BLaER1 treated with 17β-estradiol and CSF1 and Interleukin-3, amounts not matched to agents 10 nM and 100 nM (cell line): ENCODE results near the gene MGAT4C.

Source experiments
- H3K27ac ChIP-seq, 11 experiments: shearing (Covaris generic); formaldehyde crosslinking; 2 replicates each; pipeline ENCODE4 v1.8.1; 2022
- H3K27me3 ChIP-seq, 11 experiments: shearing (Covaris generic); formaldehyde crosslinking; 2 replicates each; pipeline ENCODE4 v1.8.1; 2022
- H3K36me3 ChIP-seq, 11 experiments: shearing (Covaris generic); formaldehyde crosslinking; 2 replicates each; pipeline ENCODE4 v1.8.1; 2022
- H3K4me1 ChIP-seq, 10 experiments: shearing (Covaris generic); formaldehyde crosslinking; 2 replicates each; pipeline ENCODE4 v1.8.1; 2022
- H3K4me2 ChIP-seq, 11 experiments: shearing (Covaris generic); formaldehyde crosslinking; 2 replicates each; pipeline ENCODE4 v1.8.1; 2022
- H3K4me3 ChIP-seq, 10 experiments: shearing (Covaris generic); formaldehyde crosslinking; 2 replicates each; pipeline ENCODE4 v1.8.1; 2022
- H3K9ac ChIP-seq, 11 experiments: shearing (Covaris generic); formaldehyde crosslinking; 2 replicates each; pipeline ENCODE4 v1.8.1; 2022
- H3K9me3 ChIP-seq, 11 experiments: shearing (Covaris generic); formaldehyde crosslinking; replicated peaks in 1 of 11; 2 replicates each; pipeline ENCODE4 v1.8.1; 2022
- H4K20me1 ChIP-seq, 11 experiments: shearing (Covaris generic); formaldehyde crosslinking; 2 replicates each; pipeline ENCODE4 v1.8.1; 2022
- Cebpa-rat ChIP-seq, 11 experiments: shearing (Covaris generic); IDR thresholded peaks; 2 replicates each; pipeline ENCODE4 v1.8.1; 2022

The MGAT4C gene

GRCh38 chr12:85983601-85984000 lies 272.6 kb downstream of the MGAT4C start:
- Histone ChIP-seq H3K27me3 (no peaks in the 10 kb centered on the region), H3K4me3 (no peak overlapping the region), H4K20me1 (no peaks in the 10 kb centered on the region), H3K27ac (no peak overlapping the region), H3K36me3 (no peaks in the 10 kb centered on the region), H3K9ac (no peak overlapping the region), H3K4me2 (no peak overlapping the region), H3K4me1 (no peaks in the 10 kb centered on the region), H3K9me3 (no peaks in the 10 kb centered on the region)
- no peak for TF ChIP-seq Cebpa-rat (IDR thresholded peaks at IDR 0.05)

DNA sequence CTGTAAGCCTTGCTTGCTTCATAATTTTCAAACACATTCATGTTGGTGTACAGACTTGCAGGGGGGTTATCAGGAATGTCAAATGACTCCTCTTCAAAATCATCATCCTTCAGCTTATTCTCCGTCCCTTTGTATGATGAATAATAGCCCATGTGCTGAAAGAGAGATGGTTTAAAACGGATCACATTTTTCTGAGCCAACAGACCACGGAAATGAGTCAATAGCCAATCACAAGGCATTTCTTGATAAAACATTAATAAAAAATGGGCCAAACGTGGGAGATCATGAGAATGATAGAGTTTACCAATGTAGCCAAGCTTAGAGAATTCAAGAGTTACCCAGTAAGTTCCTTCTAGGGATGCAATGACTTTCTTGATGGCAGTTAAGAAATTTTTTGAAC lies 276.6 kb downstream of the MGAT4C start:
- Histone ChIP-seq H3K27ac (no peak overlapping the region), H3K4me3 (no peak overlapping the region), H3K27me3 (no peaks in the 10 kb centered on the region), H4K20me1 (no peaks in the 10 kb centered on the region), H3K4me1 (no peaks in the 10 kb centered on the region), H3K9me3 (no peaks in the 10 kb centered on the region), H3K36me3 (no peaks in the 10 kb centered on the region), H3K9ac (no peak overlapping the region), H3K4me2 (no peak overlapping the region)
- TF ChIP-seq Cebpa-rat (IDR thresholded peaks at IDR 0.05) = no peak

DNA sequence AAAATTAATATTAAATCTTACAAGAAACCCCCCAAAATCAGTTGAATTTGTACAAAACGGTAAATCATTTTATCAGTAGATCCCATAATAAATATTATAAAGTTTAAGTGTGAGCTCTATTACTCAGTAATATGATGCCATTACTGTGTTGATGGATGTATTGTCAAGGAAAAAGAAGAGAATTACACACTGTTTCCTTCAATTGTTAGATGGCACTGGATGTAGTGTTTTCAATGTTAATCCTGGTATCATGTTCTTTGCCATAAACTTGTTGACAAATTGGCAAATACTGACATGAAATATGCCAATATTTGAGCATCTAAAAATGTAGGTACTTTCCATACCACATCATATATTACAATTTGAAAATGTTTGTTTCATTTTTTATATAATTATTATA lies 280.5 kb downstream of the MGAT4C start:
- Histone ChIP-seq H3K27me3 (no peaks in the 10 kb centered on the region), H3K9ac (no peak overlapping the region), H3K9me3 (no peaks in the 10 kb centered on the region), H3K4me3 (no peak overlapping the region), H3K4me1 (no peaks in the 10 kb centered on the region), H4K20me1 (no peaks in the 10 kb centered on the region), H3K4me2 (no peak overlapping the region), H3K27ac (no peak overlapping the region), H3K36me3 (no peaks in the 10 kb centered on the region)
- TF ChIP-seq Cebpa-rat (IDR thresholded peaks at IDR 0.05) = no peak

DNA sequence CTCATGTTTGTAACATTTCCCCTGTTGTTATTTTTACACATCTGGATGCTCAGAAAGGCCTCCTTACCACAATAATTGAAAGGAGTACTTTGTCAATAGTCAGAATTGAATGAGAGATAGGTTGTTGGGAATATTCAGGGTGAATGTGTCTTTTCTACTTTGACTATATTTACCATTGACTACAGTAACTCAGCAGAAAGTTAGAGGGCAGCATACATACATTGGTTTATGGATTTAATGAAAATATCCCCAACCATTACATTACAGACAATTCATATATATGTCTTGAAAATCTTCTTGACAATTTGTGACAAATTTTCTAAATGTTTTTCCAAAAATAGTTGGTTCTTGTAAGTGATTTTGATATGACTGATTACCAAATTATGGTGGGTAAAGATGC lies 284.4 kb downstream of the MGAT4C start:
- Histone ChIP-seq H3K9ac (no peak overlapping the region), H3K27ac (no peak overlapping the region), H3K4me2 (no peak overlapping the region), H3K4me3 (no peak overlapping the region), H3K27me3 (no peaks in the 10 kb centered on the region), H3K36me3 (no peaks in the 10 kb centered on the region), H3K4me1 (no peaks in the 10 kb centered on the region), H4K20me1 (no peaks in the 10 kb centered on the region), H3K9me3 (no peaks in the 10 kb centered on the region)
- TF ChIP-seq Cebpa-rat (IDR thresholded peaks at IDR 0.05) = no peak

- Histone ChIP-seq H3K4me2 (no peak overlapping the region), H3K4me3 (no peak overlapping the region), H3K4me1 (no peaks in the 10 kb centered on the region), H3K36me3 (no peaks in the 10 kb centered on the region), H3K9me3 (no peaks in the 10 kb centered on the region), H4K20me1 (no peaks in the 10 kb centered on the region), H3K9ac (no peak overlapping the region), H3K27ac (no peak overlapping the region), H3K27me3 (no peaks in the 10 kb centered on the region)
- no peak for TF ChIP-seq Cebpa-rat (IDR thresholded peaks at IDR 0.05)
Measured at GRCh38 chr12:85968606-85969005, 287.6 kb downstream of the MGAT4C start.

DNA sequence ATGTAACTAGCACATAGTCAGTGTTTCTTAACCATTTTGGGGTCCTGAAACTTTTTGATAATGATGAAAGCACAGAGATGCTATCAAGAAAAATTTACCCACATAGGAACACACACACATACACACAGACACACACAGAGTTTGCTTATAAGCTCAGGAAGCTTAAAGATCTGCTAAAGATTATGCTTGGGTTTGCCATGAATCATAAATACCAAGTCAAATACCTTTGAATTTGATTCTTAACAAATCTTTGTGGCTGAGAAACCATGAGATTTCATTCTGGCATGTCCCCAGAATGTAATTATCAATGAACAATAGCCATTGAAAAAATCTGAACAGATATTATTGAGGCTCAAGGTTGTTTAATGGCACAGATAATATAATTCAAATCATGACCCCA lies 292.9 kb downstream of the MGAT4C start:
- H3K4me2 ChIP-seq = no peak overlapping the region
- no peak overlapping the region for H3K9ac ChIP-seq
- H4K20me1 ChIP-seq = no peaks in the 10 kb centered on the region
- H3K4me3 ChIP-seq = no peak overlapping the region
- H3K27me3 ChIP-seq = no peaks in the 10 kb centered on the region
- no peak overlapping the region for H3K27ac ChIP-seq
- no peak for TF ChIP-seq Cebpa-rat (IDR thresholded peaks at IDR 0.05)
- H3K9me3 ChIP-seq = no peaks in the 10 kb centered on the region
- no peaks in the 10 kb centered on the region for H3K4me1 ChIP-seq
- H3K36me3 ChIP-seq = no peaks in the 10 kb centered on the region

GRCh38 chr12:85956081-85956480 lies 300.1 kb downstream of the MGAT4C start:
- no peak for TF ChIP-seq Cebpa-rat (IDR thresholded peaks at IDR 0.05)
- H3K27me3 ChIP-seq = no peaks in the 10 kb centered on the region

GRCh38 chr12:85955127-85955526 lies 301.1 kb downstream of the MGAT4C start:
- no peak overlapping the region for H3K4me2 ChIP-seq
- H3K9me3 ChIP-seq = no peaks in the 10 kb centered on the region
- H3K9ac ChIP-seq = no peak overlapping the region
- H3K36me3 ChIP-seq = no peaks in the 10 kb centered on the region
- no peak overlapping the region for H3K4me3 ChIP-seq
- no peaks in the 10 kb centered on the region for H3K27me3 ChIP-seq
- no peak overlapping the region for H3K27ac ChIP-seq
- TF ChIP-seq Cebpa-rat (IDR thresholded peaks at IDR 0.05) = no peak
- no peaks in the 10 kb centered on the region for H4K20me1 ChIP-seq
- H3K4me1 ChIP-seq = no peaks in the 10 kb centered on the region

More at GRCh38 chr12:85956081-85956480, 300.1 kb downstream of the MGAT4C start:
- H3K4me1 ChIP-seq = no peaks in the 10 kb centered on the region
- no peaks in the 10 kb centered on the region for H3K9me3 ChIP-seq
- H3K9ac ChIP-seq = no peak overlapping the region
- no peaks in the 10 kb centered on the region for H4K20me1 ChIP-seq
- no peak overlapping the region for H3K4me2 ChIP-seq
- no peak overlapping the region for H3K4me3 ChIP-seq
- no peaks in the 10 kb centered on the region for H3K36me3 ChIP-seq
- H3K27ac ChIP-seq = no peak overlapping the region

DNA sequence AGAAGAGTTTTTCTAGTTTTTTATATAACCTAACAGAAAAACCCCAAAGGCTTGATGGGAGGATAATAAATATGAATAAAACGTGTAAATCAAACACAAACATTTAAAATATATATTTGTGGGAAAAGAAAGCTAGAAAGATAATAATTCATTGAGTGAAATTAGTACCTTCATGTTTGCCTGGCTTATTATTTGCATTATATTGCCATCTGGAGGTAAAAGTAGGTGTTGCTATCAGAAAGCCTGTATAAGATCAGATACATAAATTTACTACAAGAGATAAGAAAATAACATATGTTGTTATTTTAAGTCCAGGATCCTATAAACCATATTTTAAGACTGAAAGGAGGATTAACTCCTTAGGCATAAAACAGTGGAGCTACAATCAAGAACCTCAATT lies 304.4 kb downstream of the MGAT4C start:
- no peak for TF ChIP-seq Cebpa-rat (IDR thresholded peaks at IDR 0.05)
- Histone ChIP-seq H3K4me2 (no peak overlapping the region), H4K20me1 (no peaks in the 10 kb centered on the region), H3K4me1 (peaks cover 0 to 7% (median 0%) of the 10 kb centered on the region in 10 experiments; a peak in 3 of 20 replicates), H3K9ac (no peak overlapping the region), H3K9me3 (no peaks in the 10 kb centered on the region), H3K27me3 (no peaks in the 10 kb centered on the region), H3K36me3 (no peaks in the 10 kb centered on the region), H3K4me3 (no peak overlapping the region), H3K27ac (no peak overlapping the region)

DNA sequence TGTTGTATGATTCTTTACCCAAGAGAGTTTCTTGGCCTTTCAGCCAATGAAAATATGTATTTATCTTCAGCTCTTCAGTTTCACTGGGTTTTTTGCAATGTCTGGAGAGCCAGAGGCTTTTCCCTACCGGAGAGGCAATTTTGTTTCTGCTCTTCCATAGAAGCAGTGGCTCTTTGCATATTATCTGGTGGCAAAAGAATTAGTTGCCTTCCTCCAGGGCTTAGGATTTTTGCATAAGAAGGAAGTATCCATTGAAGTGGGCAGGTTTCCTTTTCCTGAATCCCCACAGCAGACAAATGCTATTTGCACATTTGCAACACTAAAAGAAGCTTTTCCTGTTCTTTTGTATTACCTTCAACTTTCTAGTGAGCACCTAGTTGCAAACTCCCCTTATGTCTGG lies 306.9 kb downstream of the MGAT4C start:
- H3K9ac ChIP-seq = no peak overlapping the region
- H3K36me3 ChIP-seq = no peaks in the 10 kb centered on the region
- H3K9me3 ChIP-seq = peaks cover 0 to 6% (median 0%) of the 10 kb centered on the region in 11 experiments; a peak in 5 of 22 replicates
- no peak overlapping the region for H3K4me3 ChIP-seq
- no peak for TF ChIP-seq Cebpa-rat (IDR thresholded peaks at IDR 0.05)
- H4K20me1 ChIP-seq = no peaks in the 10 kb centered on the region
- H3K4me2 ChIP-seq = peak overlapping the region in 5 of 11 experiments; percentile 18 to 40 (median 28); a peak in 6 of 22 replicates
- H3K27ac ChIP-seq = no peak overlapping the region
- peaks cover 0 to 8% (median 2%) of the 10 kb centered on the region in 10 experiments; a peak in 6 of 20 replicates for H3K4me1 ChIP-seq
- no peaks in the 10 kb centered on the region for H3K27me3 ChIP-seq
